C1 segment of cervical spinal cord (tissue), 14 donors: ENCODE results near the gene CUX1.
"Not testable (repeated sequence)": the region's sequence is repeated elsewhere in the genome, so short reads cannot be mapped to it uniquely, and the experiment has no call there.

ENCODE experiments used
- DNase-seq, 14 donors: peaks; one replicate each; lab custom pipeline; 2025; lab: John Stamatoyannopoulos, UW

CUX1 gene

GRCh38 chr7:102301367-102301766 lies 483.9 kb downstream of the CUX1 start:
- not testable (repeated sequence) for DNase-seq

DNA sequence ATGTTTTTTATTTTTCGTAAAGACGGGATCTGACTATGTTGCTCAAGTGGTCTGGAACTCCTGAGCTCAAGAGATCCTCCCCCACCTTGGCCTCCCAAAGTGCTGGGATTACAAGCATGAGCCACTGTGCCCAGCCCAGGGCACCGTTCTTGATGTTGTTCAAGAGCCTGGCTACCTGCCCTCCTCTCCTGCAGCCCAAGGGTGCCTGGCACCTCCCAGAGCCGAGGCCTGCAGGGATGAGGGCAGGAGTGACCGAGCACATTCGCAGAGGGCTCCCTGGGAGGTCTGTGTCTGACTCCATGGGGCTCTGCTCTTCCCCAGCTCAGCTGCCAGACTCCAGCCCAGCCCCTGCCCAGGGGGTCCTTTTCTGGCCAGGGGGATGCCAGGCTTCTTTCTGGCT lies 484.6 kb downstream of the CUX1 start:
- DNase-seq: no peak

GRCh38 chr7:102303669-102304422 lies 486.4 kb downstream of the CUX1 start:
- DNase-seq: no peak

DNA sequence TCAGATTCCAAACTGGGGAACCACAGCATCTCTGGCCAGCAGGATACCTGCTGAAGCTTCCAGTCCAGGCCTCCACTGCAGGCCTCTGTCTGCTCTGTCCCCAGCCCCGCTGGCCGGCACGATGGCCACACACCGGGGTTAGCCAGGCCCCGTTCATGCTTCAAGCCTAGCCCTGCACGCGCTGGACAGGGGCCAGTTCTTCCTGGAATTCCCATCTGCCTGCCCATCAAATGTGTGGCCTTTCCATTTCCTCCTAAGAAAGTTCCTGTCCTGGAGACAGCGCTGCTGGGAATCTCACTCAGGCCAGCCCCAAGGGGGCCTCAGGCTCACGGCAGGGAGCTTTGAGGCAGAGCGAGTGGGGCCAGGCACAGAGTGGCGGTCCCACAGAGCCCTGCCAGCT lies 487.2 kb downstream of the CUX1 start:
- DNase-seq: peak in 3 of 14 donors; percentile 7 to 50 (median 15)

GRCh38 chr7:102305414-102306268 lies 488.2 kb downstream of the CUX1 start:
- DNase-seq: no peak

DNA sequence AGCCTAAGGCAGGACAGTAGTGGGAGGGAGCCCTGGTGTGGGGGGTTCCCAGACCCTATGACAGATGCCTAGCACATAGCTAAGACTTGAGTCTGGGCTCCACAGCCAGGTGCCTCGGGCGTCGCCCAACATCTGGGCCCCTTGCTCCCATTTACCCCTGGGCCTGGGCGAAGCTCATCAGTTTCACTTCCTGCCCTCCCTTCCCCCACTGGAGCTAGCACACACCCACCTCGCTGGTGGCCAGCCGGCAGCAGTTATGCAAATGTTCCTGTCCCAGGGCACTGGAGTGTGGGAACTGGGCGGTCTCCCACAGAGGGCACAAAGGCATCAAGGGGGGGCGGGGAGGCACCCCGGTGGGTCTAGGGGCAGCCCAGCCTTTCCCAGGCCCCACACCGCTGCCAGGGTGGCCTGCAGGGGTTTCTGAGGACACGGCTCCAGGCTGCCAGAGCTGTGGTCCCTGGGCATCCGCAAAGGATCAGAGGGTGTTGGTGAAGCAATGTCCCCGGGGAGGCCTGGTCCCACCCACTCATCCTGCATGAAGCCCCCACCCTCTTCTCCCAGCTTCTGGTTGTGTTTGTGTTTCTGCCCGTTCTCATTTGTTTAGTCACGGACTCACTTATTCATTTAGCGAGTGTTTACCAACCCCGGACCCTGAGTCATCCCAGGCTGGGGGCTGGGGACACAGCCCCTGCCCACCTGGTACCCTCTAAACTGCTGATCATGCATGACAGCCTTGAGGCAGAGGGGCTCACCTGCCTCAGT lies 489.7 kb downstream of the CUX1 start:
- peak in 8 of 14 donors; percentile 20 to 70 (median 48) for DNase-seq

DNA sequence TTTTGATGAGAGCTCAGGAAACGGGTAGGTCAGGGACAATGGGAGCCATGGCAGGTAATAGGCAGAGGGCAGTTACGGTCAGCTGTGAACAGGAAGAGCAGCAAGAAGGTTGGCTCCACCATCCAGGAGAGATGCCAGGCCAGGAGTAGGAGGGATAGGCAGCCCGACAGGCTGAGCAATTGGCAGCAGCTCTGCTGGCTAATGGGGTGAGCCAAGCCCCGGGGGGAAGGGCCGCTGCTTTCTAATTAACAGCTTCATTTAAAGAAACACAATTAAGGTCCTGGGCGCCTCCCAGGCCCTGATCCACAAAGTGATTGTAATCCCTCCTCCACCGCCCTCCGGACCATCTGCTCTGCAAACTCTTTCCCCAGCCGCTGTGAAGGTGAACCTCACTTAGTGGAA lies 493.0 kb downstream of the CUX1 start:
- peak in 5 of 14 donors; percentile 14 to 35 (median 25) for DNase-seq

DNA sequence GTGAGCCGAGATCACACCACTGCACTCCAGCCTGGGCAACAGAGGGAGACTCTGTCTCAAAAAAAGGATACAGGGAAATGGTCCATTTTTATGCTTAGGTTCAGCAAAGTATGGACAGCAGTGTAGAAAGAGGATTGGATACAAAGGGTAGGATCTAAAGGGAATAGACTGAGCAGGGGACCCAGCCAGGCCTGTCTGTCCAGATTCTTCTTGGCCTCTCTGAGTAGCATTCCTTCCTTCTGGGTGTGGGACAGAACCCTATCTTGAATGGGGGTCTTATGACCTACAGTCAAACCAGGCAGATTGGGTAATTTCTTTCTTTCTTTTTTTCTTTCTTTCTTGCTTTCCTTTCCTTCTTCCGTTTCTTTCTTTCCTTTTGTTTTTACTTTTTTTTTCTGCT lies 494.9 kb downstream of the CUX1 start:
- no peak for DNase-seq

DNA sequence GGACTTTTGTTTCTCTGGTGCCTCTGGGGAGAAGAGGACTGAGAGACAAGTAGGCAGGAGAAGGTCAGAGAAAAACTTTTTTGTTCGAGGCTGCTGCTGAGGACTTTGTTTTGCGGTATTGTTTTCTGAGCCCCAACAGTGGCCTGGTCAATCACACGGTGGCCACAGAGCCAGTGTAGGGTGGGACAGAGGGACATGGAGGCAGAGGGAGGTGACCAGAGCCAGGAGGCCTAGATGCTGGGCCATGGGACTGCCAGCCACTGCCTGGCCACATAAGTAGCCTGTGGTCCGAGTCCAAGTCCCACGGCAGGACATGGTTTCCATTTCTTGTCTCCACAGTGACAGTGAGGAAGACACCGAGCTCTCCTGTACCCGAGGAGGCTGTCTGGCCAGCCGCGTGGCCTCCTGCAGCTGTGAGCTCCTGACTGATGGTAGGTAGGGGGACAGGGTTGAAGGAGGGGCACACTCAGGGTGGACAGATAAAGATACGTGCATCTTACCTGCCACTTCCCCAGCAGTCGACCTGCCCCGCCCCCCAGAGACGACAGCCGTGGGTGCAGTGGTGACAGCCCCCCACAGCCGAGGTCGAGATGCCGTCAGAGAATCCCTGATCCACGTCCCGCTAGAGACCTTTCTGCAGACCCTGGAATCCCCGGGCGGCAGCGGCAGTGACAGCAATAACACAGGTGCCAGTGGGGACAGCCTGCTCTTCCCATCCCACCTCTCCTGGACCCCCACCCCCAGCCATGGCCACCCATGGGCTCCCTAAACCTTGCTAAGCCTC lies 496.8 kb downstream of the CUX1 start:
- no peak for DNase-seq

GRCh38 chr7:102317231-102318059 lies 500.0 kb downstream of the CUX1 start:
- no peak for DNase-seq

- no peak for DNase-seq
These were observed 501.1 kb downstream of the CUX1 start for GRCh38 chr7:102318482-102318971.

- DNase-seq: no peak
These were observed 502.2 kb downstream of the CUX1 start for GRCh38 chr7:102319671-102320070.

DNA sequence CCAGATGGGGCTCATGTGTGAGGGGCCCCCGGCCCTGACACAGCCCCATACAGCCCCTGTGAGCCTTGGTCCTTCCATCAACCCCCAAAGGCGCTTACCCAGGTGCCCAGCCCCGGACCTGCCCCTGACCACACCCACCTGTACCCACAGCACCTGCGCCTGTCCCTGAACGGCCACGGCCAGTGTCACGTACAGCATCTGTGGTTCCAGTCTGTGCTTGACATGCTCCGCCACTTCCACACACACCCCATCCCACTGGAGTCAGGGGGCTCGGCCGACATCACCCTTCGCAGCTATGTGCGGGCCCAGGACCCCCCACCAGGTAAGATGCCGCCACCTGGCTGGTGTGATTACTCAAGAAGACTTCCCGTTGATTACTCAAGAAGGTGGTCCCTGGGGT lies 502.8 kb downstream of the CUX1 start:
- DNase-seq: no peak

GRCh38 chr7:102320601-102321350 lies 503.4 kb downstream of the CUX1 start:
- no peak for DNase-seq

- no peak for DNase-seq
These were observed 504.1 kb downstream of the CUX1 start for GRCh38 chr7:102321351-102322201.

GRCh38 chr7:102322202-102322715 lies 504.8 kb downstream of the CUX1 start:
- no peak for DNase-seq

DNA sequence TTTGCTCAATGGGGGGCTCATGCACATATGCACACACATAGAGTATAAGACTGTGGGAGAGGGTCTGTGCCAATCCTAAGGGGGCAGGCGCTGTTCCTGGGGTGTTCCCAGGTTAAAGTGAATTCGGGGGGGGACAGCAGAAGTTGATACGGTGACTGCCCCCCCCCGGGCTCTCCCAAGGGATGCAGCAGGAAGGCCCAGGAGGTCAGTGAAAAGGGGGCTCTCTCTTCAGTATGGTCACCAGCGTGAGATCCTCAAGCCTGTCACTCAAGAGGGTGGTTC lies 506.4 kb downstream of the CUX1 start:
- DNase-seq: no peak

GRCh38 chr7:102325106-102325505 lies 507.7 kb downstream of the CUX1 start:
- not testable (repeated sequence) for DNase-seq
